Adrenal gland (tissue), 5 donors: ENCODE results near the gene PRKN.

Source experiments
- CTCF ChIP-seq, 6 experiments: fragments of 450-650 bp in 4 of 6; fragments of 200-600 bp in 2 of 6; sonication (generic) in 1 of 6; IDR thresholded peaks; 1 replicate in 5 of 6; 2 replicates in 1 of 6; pipeline versions ENCODE4 v1.5.1 to v1.8.0; 2016 to 2021; ENCODE audit warnings: antibody characterized with exemption in 6 of 6, mild to moderate bottlenecking in 2 of 6, moderate library complexity in 1 of 6
- POLR2A ChIP-seq, 2 donors: fragments of 450-650 bp; IDR thresholded peaks; one replicate each; pipeline ENCODE4 v1.6.1; 2017; ENCODE audit warnings: antibody characterized with exemption in 2 of 2, mild to moderate bottlenecking in 2 of 2, moderate library complexity in 1 of 2
- donor health status: DM: no; HTN: no; CAD: no.

- no peak for TF ChIP-seq CTCF (IDR thresholded peaks at IDR 0.05)
- no peak for TF ChIP-seq POLR2A (IDR thresholded peaks at IDR 0.05)
Observed at GRCh38 chr6:161584051-161584450, 1143.5 kb downstream of the PRKN start.
